ENCODE data around the gene STAC3. TPM values are rescaled to one million over a fixed set of nuclear protein-coding genes. Genes with fewer than 3 reads are reported as not detected.

The STAC3 gene
- total and polyA plus RNA-seq, 9 of the 15 experiments (the other 6 are each of a cell fraction or from before 2014, with no cell fraction given), result 0.45 to 6.4 (median 3.3) TPM

DNA sequence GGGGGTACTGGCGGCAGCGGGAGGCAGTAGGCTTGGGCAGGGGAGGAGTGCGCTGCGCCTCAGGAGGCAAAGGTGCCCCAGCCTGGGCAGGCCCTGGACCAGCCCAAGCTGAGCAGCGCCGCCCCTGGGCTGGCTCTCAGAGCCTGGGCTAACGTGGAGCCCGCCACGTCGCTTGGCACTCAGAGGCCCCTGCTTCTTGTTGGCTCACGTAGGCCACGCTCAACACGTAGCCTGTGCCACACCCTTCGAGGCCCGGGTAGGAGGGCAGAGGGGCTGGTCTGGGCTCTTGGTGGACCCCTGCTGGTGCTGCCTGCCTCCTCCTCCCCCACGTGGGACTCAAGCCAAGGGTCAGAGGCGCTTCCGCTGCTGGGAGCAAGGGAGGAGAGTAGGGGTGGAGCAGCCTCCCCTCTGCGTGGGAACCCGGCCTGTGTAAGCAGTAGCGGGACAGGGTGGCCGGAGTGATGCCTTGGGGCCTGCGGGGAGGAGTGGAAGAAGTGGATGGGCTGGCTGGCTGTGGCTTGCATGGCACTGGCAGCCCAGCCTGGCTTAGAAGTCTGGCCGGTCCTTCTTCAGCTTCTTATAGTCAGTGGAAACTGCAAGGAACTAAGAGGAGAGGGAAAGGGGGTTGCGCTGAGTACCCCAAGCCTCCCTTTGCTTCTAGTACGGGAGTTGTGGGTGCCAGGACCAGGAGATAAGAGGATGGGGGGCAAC, 15.8 kb downstream of the STAC3 start (continued):
- TF ChIP-seq MEF2A (IDR thresholded peaks at IDR 0.05; ENCODE audit: control insufficient read depth, low read depth, low read length) (no peak), NFYB (IDR thresholded peaks at IDR 0.05; ENCODE audit: extremely low read depth, insufficient read length) (no peak), SMARCA4 (IDR thresholded peaks at IDR 0.05) (no peak), ESRRB (CRISPR knock-in tag; IDR thresholded peaks at IDR 0.05; ENCODE audit: borderline replicate concordance) (no peak), EHMT2 (IDR thresholded peaks at IDR 0.05) (no peak), PTBP1 (IDR thresholded peaks at IDR 0.05; ENCODE audit: low read depth, low read length) (no peak), NFATC3 (IDR thresholded peaks at IDR 0.05) (no peak), CBX8 (IDR thresholded peaks at IDR 0.05; ENCODE audit: borderline replicate concordance, extremely low read depth, low read depth, low read length, poor library complexity, severe bottlenecking) (no peak), SNIP1 (IDR thresholded peaks at IDR 0.05; ENCODE audit: low read depth) (no peak), ZNF584 (CRISPR knock-in tag; IDR thresholded peaks at IDR 0.05; ENCODE audit: low read depth) (no peak), NCOA1 (IDR thresholded peaks at IDR 0.05; ENCODE audit: low read depth) (no peak), BCOR (IDR thresholded peaks at IDR 0.05) (no peak), RBM15 (IDR thresholded peaks at IDR 0.05; ENCODE audit: insufficient read depth, low read length) (no peak), CHD1 (IDR thresholded peaks at IDR 0.05; ENCODE audit: low read length) (no peak), WHSC1 (IDR thresholded peaks at IDR 0.05; ENCODE audit: low read length) (no peak), ZBTB17 (CRISPR knock-in tag; IDR thresholded peaks at IDR 0.05) (0 out of 2 replicates have a peak, but pooled peaks have one; percentile 26), TCF3 (CRISPR knock-in tag; IDR thresholded peaks at IDR 0.05) (no peak), MCM5 (IDR thresholded peaks at IDR 0.05; ENCODE audit: low read depth) (no peak), ZNF561 (CRISPR knock-in tag; conservative IDR thresholded peaks at IDR 0.05) (no peak), TRIM24 (IDR thresholded peaks at IDR 0.05) (no peak), ZNF707 (CRISPR knock-in tag; conservative IDR thresholded peaks at IDR 0.05) (no peak)
- TF ChIP-seq, protein P1, sequence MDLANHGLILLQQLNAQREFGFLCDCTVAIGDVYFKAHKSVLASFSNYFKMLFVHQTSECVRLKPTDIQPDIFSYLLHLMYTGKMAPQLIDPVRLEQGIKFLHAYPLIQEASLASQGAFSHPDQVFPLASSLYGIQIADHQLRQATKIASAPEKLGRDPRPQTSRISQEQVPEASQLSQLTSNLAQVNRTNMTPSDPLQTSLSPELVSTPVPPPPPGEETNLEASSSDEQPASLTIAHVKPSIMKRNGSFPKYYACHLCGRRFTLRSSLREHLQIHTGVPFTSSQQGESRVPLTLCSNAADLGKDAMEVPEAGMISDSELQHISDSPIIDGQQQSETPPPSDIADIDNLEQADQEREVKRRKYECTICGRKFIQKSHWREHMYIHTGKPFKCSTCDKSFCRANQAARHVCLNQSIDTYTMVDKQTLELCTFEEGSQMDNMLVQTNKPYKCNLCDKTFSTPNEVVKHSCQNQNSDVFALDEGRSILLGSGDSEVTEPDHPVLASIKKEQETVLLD (IDR thresholded peaks at IDR 0.05), result 0 out of 2 replicates have a peak, but pooled peaks have one; percentile 21
- TF ChIP-seq, protein P2, sequence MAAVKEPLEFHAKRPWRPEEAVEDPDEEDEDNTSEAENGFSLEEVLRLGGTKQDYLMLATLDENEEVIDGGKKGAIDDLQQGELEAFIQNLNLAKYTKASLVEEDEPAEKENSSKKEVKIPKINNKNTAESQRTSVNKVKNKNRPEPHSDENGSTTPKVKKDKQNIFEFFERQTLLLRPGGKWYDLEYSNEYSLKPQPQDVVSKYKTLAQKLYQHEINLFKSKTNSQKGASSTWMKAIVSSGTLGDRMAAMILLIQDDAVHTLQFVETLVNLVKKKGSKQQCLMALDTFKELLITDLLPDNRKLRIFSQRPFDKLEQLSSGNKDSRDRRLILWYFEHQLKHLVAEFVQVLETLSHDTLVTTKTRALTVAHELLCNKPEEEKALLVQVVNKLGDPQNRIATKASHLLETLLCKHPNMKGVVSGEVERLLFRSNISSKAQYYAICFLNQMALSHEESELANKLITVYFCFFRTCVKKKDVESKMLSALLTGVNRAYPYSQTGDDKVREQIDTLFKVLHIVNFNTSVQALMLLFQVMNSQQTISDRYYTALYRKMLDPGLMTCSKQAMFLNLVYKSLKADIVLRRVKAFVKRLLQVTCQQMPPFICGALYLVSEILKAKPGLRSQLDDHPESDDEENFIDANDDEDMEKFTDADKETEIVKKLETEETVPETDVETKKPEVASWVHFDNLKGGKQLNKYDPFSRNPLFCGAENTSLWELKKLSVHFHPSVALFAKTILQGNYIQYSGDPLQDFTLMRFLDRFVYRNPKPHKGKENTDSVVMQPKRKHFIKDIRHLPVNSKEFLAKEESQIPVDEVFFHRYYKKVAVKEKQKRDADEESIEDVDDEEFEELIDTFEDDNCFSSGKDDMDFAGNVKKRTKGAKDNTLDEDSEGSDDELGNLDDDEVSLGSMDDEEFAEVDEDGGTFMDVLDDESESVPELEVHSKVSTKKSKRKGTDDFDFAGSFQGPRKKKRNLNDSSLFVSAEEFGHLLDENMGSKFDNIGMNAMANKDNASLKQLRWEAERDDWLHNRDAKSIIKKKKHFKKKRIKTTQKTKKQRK (IDR thresholded peaks at IDR 0.05; ENCODE audit: borderline replicate concordance, low read depth, low read length), result no peak
- TF ChIP-seq, protein P3, sequence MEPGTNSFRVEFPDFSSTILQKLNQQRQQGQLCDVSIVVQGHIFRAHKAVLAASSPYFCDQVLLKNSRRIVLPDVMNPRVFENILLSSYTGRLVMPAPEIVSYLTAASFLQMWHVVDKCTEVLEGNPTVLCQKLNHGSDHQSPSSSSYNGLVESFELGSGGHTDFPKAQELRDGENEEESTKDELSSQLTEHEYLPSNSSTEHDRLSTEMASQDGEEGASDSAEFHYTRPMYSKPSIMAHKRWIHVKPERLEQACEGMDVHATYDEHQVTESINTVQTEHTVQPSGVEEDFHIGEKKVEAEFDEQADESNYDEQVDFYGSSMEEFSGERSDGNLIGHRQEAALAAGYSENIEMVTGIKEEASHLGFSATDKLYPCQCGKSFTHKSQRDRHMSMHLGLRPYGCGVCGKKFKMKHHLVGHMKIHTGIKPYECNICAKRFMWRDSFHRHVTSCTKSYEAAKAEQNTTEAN (CRISPR knock-in tag; IDR thresholded peaks at IDR 0.05), result no peak
